NCI-H510A (cell line): ENCODE measurements around the gene KCNMA1.
"Not testable (repeated sequence)": the region's sequence is repeated elsewhere in the genome, so short reads cannot be mapped to it uniquely, and the experiment has no call there.

Experiments used
- DNase-seq: peaks from one replicate; lab custom pipeline; 2025; lab: John Stamatoyannopoulos, UW

KCNMA1 gene

GRCh38 chr10:77416311-77417135 lies 221.1 kb downstream of the KCNMA1 start:
- no peak for DNase-seq

- no peak for DNase-seq
These were observed 222.2 kb downstream of the KCNMA1 start for GRCh38 chr10:77415313-77415960.

- DNase-seq = no peak
These were observed 224.4 kb downstream of the KCNMA1 start for GRCh38 chr10:77413231-77413630.

- not testable (repeated sequence) for DNase-seq
These were observed 225.0 kb downstream of the KCNMA1 start for GRCh38 chr10:77412573-77413133.

GRCh38 chr10:77411805-77412204 lies 225.8 kb downstream of the KCNMA1 start:
- DNase-seq = no peak

GRCh38 chr10:77410523-77410922 lies 227.1 kb downstream of the KCNMA1 start:
- no peak for DNase-seq

- peak; percentile 91 for DNase-seq
These were observed 227.7 kb downstream of the KCNMA1 start for GRCh38 chr10:77409697-77410471.

- DNase-seq = no peak
These were observed 229.3 kb downstream of the KCNMA1 start for GRCh38 chr10:77408259-77408658.

- DNase-seq = no peak
These were observed 230.7 kb downstream of the KCNMA1 start for GRCh38 chr10:77406764-77407430.

- peak; percentile 92 for DNase-seq
These were observed 231.8 kb downstream of the KCNMA1 start for GRCh38 chr10:77405771-77406241.

GRCh38 chr10:77404810-77405209 lies 232.8 kb downstream of the KCNMA1 start:
- no peak for DNase-seq

GRCh38 chr10:77403761-77404160 lies 233.8 kb downstream of the KCNMA1 start:
- DNase-seq = no peak

GRCh38 chr10:77401683-77402082 lies 235.9 kb downstream of the KCNMA1 start:
- DNase-seq = no peak

- DNase-seq = no peak
These were observed 237.6 kb downstream of the KCNMA1 start for GRCh38 chr10:77400033-77400432.

GRCh38 chr10:77398986-77399755 lies 238.4 kb downstream of the KCNMA1 start:
- DNase-seq = no peak

GRCh38 chr10:77398558-77398957 lies 239.1 kb downstream of the KCNMA1 start:
- DNase-seq = no peak

GRCh38 chr10:77397103-77397502 lies 240.5 kb downstream of the KCNMA1 start:
- no peak for DNase-seq

GRCh38 chr10:77396290-77396689 lies 241.3 kb downstream of the KCNMA1 start:
- DNase-seq = no peak

GRCh38 chr10:77393821-77394501 lies 243.6 kb downstream of the KCNMA1 start:
- peak; percentile 65 for DNase-seq

- no peak for DNase-seq
These were observed 244.2 kb downstream of the KCNMA1 start for GRCh38 chr10:77393411-77393810.
